AG10803 (cell line): ENCODE measurements around the gene UGT8.
"Not testable (repeated sequence)": the region's sequence is repeated elsewhere in the genome, so short reads cannot be mapped to it uniquely, and the experiment has no call there.

Experiments used
- DNase-seq: peaks from one replicate; pipeline ENCODE4 v3.0.0; 2010; ENCODE audit warnings: low read depth
- H3K4me3 ChIP-seq: 2 replicates; pipeline ENCODE4 v1.5.1; 2011; ENCODE audit warnings: mild to moderate bottlenecking, low read length, control low read depth
- CTCF ChIP-seq: conservative IDR thresholded peaks from 2 replicates; pipeline ENCODE4 v1.5.1; 2011; ENCODE audit warnings: mild to moderate bottlenecking, low read length, control low read depth, inconsistent platforms

The UGT8 gene

GRCh38 chr4:114668577-114668976 lies 70.0 kb downstream of the UGT8 start:
- TF ChIP-seq CTCF, result no peak
- H3K4me3 ChIP-seq, result no peak overlapping the region
- no peak for DNase-seq

DNA sequence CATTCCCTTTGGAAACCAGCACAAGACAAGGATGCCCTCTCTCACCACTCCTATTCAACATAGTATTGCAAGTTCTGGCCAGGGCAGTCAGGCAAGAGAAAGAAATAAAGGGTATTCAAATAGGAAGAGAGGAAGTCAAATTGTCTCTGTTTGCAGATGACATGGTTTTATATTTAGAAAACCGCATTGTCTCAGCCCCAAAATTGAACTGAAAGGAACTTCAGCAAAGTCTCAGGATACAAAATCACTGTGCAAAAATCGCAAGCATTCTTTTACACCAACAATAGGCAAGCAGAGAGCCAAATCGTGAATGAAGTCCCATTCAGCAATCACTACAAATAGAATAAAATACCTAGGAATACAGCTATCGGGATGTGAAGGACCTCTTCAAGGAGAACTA lies 72.1 kb downstream of the UGT8 start:
- not testable (repeated sequence) for H3K4me3 ChIP-seq

GRCh38 chr4:114673306-114673705 lies 74.7 kb downstream of the UGT8 start:
- H3K4me3 ChIP-seq, result no peak overlapping the region
- no peak for TF ChIP-seq CTCF
- DNase-seq, result no peak

More for the DNA sequence above, 72.1 kb downstream of the UGT8 start:
- DNase-seq, result not testable (repeated sequence)

- no peak for DNase-seq
- no peak overlapping the region for H3K4me3 ChIP-seq
- TF ChIP-seq CTCF, result no peak
These were observed 75.5 kb downstream of the UGT8 start for GRCh38 chr4:114674080-114674479.

DNA sequence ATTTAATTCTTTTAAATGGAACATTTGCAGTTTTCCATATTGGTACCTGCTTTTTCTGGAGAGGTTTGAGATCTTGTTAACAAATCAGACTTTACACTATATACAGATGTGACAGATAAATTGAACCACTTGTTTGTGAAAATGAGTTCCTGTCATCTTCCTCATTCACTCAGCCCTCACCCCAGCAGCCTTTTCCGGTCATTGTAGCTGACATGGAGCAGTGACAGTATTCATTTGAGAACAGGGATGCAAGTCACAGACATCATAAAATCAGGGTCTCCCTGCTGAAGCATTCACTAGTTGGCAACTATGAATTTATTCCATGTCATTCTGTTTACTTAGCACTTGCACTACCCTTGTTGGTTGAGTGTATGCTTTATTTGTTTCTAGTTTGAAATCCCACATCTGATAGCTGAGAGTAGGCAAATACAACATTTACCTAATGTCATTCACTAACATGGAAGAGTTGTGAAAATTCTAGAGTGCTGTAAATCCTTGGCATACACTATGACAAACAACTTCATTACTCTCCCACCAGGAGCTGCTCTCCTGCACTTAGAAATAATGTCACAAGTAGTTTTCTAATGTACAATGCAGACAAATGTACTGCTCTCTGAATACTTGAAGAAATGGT lies 78.9 kb downstream of the UGT8 start:
- no peak for DNase-seq

GRCh38 chr4:114684462-114684861 lies 85.9 kb downstream of the UGT8 start:
- no peak for DNase-seq
- no peak for TF ChIP-seq CTCF
- H3K4me3 ChIP-seq, result no peak overlapping the region

More for the DNA sequence above, 78.9 kb downstream of the UGT8 start:
- no peak for TF ChIP-seq CTCF
- H3K4me3 ChIP-seq, result no peak overlapping the region

DNA sequence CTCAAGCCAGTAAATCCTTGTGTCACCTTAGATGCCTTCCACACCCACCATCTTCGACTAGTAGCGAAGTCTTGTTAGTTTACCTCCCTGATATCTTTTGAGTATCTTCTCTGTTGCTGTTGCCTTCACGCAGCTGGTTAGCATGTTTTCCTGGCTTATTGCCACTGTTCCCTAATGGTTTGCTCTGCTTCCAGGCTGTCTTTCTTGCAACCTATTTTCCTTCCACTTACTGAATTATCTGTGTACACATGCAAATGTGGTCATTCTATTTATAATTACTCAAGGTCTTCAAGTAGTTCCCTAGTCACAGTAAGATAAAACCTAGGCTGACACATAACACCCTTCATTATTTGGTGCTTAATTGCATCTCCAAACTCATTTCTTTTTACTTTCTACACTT lies 89.5 kb downstream of the UGT8 start:
- no peak for TF ChIP-seq CTCF
- no peak overlapping the region for H3K4me3 ChIP-seq
- no peak for DNase-seq

DNA sequence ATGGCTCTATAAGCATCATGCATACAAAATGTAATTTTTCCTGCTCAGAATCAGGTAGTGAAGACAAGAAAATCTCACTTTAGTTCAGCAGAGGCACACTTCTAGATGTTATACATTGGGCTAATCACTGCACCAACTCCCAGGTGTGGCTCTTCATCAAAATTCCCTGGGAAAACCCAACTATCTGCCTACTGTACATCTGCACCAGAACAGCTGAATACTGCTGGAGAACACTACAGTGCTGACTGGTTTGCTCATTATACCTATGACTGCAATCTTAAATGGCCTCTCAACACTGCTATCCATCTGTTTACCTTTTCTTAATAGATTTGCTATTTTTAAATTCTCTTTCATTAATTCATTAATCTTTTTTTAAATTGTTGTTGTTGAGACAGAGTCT lies 92.0 kb downstream of the UGT8 start:
- DNase-seq, result no peak
- no peak overlapping the region for H3K4me3 ChIP-seq
- TF ChIP-seq CTCF, result no peak
